Frontal cortex (tissue), 4 donors: Measurements from ENCODE around the gene SH3BGR. TPM values are rescaled to one million over a fixed set of nuclear protein-coding genes. Genes with fewer than 3 reads are reported as not detected.

ENCODE experiments used
- DNase-seq, 2 donors: peaks; one replicate each; pipeline ENCODE4 v3.0.0; 2012; ENCODE audit warnings: low spot score in 2 of 2
- FAIRE-seq: peaks from 2 replicates; lab custom pipeline; 2012; peaks lifted over from hg19 to GRCh38; lab: Jason Lieb, UNC
- total RNA-seq: library from RNA; depleted of rRNA; stranded (reverse); fragments of >200 nt; gene quantifications from one replicate; pipeline ENCODE4 v1.2.3, GENCODE V29; 2014
- donor health status: control.
- donor health status: control.
- donor health status: control.

Gene SH3BGR
- total RNA-seq, 1 donor from 2014 or later, result 1.6 TPM

GRCh38 chr21:39454949-39455668 lies 3.3 kb downstream of the SH3BGR start:
- DNase-seq, result no peak
- no peak for FAIRE-seq

GRCh38 chr21:39456665-39457064 lies 4.9 kb downstream of the SH3BGR start:
- FAIRE-seq, result no peak

GRCh38 chr21:39461419-39461818 lies 9.6 kb downstream of the SH3BGR start:
- no peak for FAIRE-seq
- no peak for DNase-seq

More at GRCh38 chr21:39456665-39457064, 4.9 kb downstream of the SH3BGR start:
- DNase-seq, result no peak

GRCh38 chr21:39463308-39463707 lies 11.5 kb downstream of the SH3BGR start:
- no peak for DNase-seq
- no peak for FAIRE-seq

GRCh38 chr21:39466584-39466983 lies 14.8 kb downstream of the SH3BGR start:
- FAIRE-seq (no peak), DNase-seq (no peak)

GRCh38 chr21:39467746-39468145 lies 16.0 kb downstream of the SH3BGR start:
- DNase-seq (no peak), FAIRE-seq (no peak)

- FAIRE-seq (no peak), DNase-seq (no peak)
Observed at GRCh38 chr21:39468559-39468958, 16.8 kb downstream of the SH3BGR start.

- no peak for DNase-seq
- FAIRE-seq, result no peak
Observed at GRCh38 chr21:39471598-39471997, 19.8 kb downstream of the SH3BGR start.

GRCh38 chr21:39472786-39473185 lies 21.0 kb downstream of the SH3BGR start:
- FAIRE-seq (no peak), DNase-seq (no peak)

GRCh38 chr21:39474611-39475010 lies 22.8 kb downstream of the SH3BGR start:
- FAIRE-seq, result no peak
- no peak for DNase-seq

GRCh38 chr21:39479164-39479813 lies 27.5 kb downstream of the SH3BGR start:
- FAIRE-seq (no peak), DNase-seq (no peak)

- FAIRE-seq, result no peak
- DNase-seq, result no peak
Observed at GRCh38 chr21:39479814-39480182, 28.0 kb downstream of the SH3BGR start.

GRCh38 chr21:39480271-39480670 lies 28.5 kb downstream of the SH3BGR start:
- FAIRE-seq (no peak), DNase-seq (no peak)

- DNase-seq (no peak), FAIRE-seq (no peak)
Observed at GRCh38 chr21:39481886-39482285, 30.1 kb downstream of the SH3BGR start.

- no peak for DNase-seq
Observed at GRCh38 chr21:39483917-39484316, 32.1 kb downstream of the SH3BGR start.

GRCh38 chr21:39484711-39485276 lies 33.0 kb downstream of the SH3BGR start:
- FAIRE-seq (no peak), DNase-seq (no peak)

More at GRCh38 chr21:39483917-39484316, 32.1 kb downstream of the SH3BGR start:
- FAIRE-seq, result no peak

GRCh38 chr21:39489380-39489924 lies 37.7 kb downstream of the SH3BGR start:
- FAIRE-seq, result no peak

GRCh38 chr21:39499156-39499555 lies 47.4 kb downstream of the SH3BGR start:
- FAIRE-seq, result no peak
- no peak for DNase-seq

More at GRCh38 chr21:39489380-39489924, 37.7 kb downstream of the SH3BGR start:
- no peak for DNase-seq

- FAIRE-seq, result no peak
- DNase-seq, result no peak
Observed at GRCh38 chr21:39502631-39503030, 50.9 kb downstream of the SH3BGR start.

GRCh38 chr21:39503123-39503762 lies 51.5 kb downstream of the SH3BGR start:
- FAIRE-seq (no peak), DNase-seq (no peak)
